ENCODE data around the gene TBC1D30.
"Not testable (repeated sequence)": the region's sequence is repeated elsewhere in the genome, so short reads cannot be mapped to it uniquely, and the experiment has no call there.

Gene TBC1D30

GRCh38 chr12:64824500-64825142 lies at the start of gene TBC1D30:
TBC1D30 (plus strand) TSS chr12:64824647; CDS start chr12:64824880, 233 bp downstream.
- peak; percentile 22 for DNase-seq (ENCODE audit: low read depth)

- DNase-seq (ENCODE audit: low read depth), result not testable (repeated sequence)
Observed at GRCh38 chr12:64775147-64775736, 49.2 kb upstream of the TBC1D30 start.

GRCh38 chr12:64779354-64779974 lies 45.0 kb upstream of the TBC1D30 start:
- no peak for DNase-seq (ENCODE audit: low read depth)

GRCh38 chr12:64780132-64780530 lies 44.3 kb upstream of the TBC1D30 start:
- no peak for DNase-seq (ENCODE audit: low read depth)

- peak; percentile 11 for DNase-seq (ENCODE audit: low read depth)
Observed at GRCh38 chr12:64780531-64781279, 43.7 kb upstream of the TBC1D30 start.

- no peak for DNase-seq (ENCODE audit: low read depth)
Observed at GRCh38 chr12:64781280-64782190, 42.9 kb upstream of the TBC1D30 start.

- no peak for DNase-seq (ENCODE audit: low read depth)
Observed at GRCh38 chr12:64782191-64782876, 42.1 kb upstream of the TBC1D30 start.

- no peak for DNase-seq (ENCODE audit: low read depth)
Observed at GRCh38 chr12:64785838-64786237, 38.6 kb upstream of the TBC1D30 start.

- DNase-seq (ENCODE audit: low read depth), result no peak
Observed at GRCh38 chr12:64790166-64790565, 34.3 kb upstream of the TBC1D30 start.

GRCh38 chr12:64791036-64791435 lies 33.4 kb upstream of the TBC1D30 start:
- no peak for DNase-seq (ENCODE audit: low read depth)

- DNase-seq (ENCODE audit: low read depth), result no peak
Observed at GRCh38 chr12:64792128-64792527, 32.3 kb upstream of the TBC1D30 start.

GRCh38 chr12:64793610-64794009 lies 30.8 kb upstream of the TBC1D30 start:
- no peak for DNase-seq (ENCODE audit: low read depth)

GRCh38 chr12:64794305-64794704 lies 30.1 kb upstream of the TBC1D30 start:
- DNase-seq (ENCODE audit: low read depth), result no peak

GRCh38 chr12:64796205-64796845 lies 28.1 kb upstream of the TBC1D30 start:
- peak; percentile 12 for DNase-seq (ENCODE audit: low read depth)

- DNase-seq (ENCODE audit: low read depth), result no peak
Observed at GRCh38 chr12:64797156-64797555, 27.3 kb upstream of the TBC1D30 start.

GRCh38 chr12:64798165-64798564 lies 26.3 kb upstream of the TBC1D30 start:
- DNase-seq (ENCODE audit: low read depth), result no peak

- no peak for DNase-seq (ENCODE audit: low read depth)
Observed at GRCh38 chr12:64800640-64801039, 23.8 kb upstream of the TBC1D30 start.

- DNase-seq (ENCODE audit: low read depth), result no peak
Observed at GRCh38 chr12:64801381-64801780, 23.1 kb upstream of the TBC1D30 start.

- peak; percentile 42 for DNase-seq (ENCODE audit: low read depth)
Observed at GRCh38 chr12:64802180-64802775, 22.2 kb upstream of the TBC1D30 start.

GRCh38 chr12:64806173-64806572 lies 18.3 kb upstream of the TBC1D30 start:
- DNase-seq (ENCODE audit: low read depth), result no peak
